Progenitor cell of endocrine pancreas (in vitro differentiated cells): ENCODE data around the gene TRAM2. TPM values are rescaled to one million over a fixed set of nuclear protein-coding genes. Genes with fewer than 3 reads are reported as not detected.

Source experiments
- DNase-seq: peaks from one replicate; pipeline ENCODE4 v3.0.0; 2021; ENCODE audit warnings: low spot score; ENCODE audit not compliant: unreplicated experiment
- H3K27ac Mint-ChIP-seq: 2 replicates; pipeline ENCODE4 v1.8.0; 2021; ENCODE audit warnings: mild to moderate bottlenecking, moderate library complexity, mixed read lengths
- H3K27me3 Mint-ChIP-seq: 2 replicates; pipeline ENCODE4 v1.8.0; 2021; ENCODE audit warnings: mixed read lengths
- H3K36me3 Mint-ChIP-seq: 2 replicates; pipeline ENCODE4 v1.8.0; 2022; ENCODE audit warnings: mixed read lengths; ENCODE audit not compliant: insufficient read depth
- H3K4me1 Mint-ChIP-seq: 2 replicates; pipeline ENCODE4 v1.8.0; 2021; ENCODE audit warnings: low read depth, mixed read lengths
- H3K4me3 Mint-ChIP-seq: 2 replicates; pipeline ENCODE4 v1.8.0; 2021; ENCODE audit warnings: low read depth, mild to moderate bottlenecking, moderate library complexity, mixed read lengths
- H3K9me3 Mint-ChIP-seq: 2 replicates; pipeline ENCODE4 v1.8.0; 2021; ENCODE audit warnings: low read depth, mixed read lengths
- CTCF ChIP-seq: fragments of 200-600 bp; sonication (generic); IDR thresholded peaks from one replicate; pipeline ENCODE4 v1.5.0; 2021; ENCODE audit warnings: antibody characterized with exemption, mild to moderate bottlenecking; ENCODE audit not compliant: unreplicated experiment
- total RNA-seq: library from RNA; stranded (reverse); gene quantifications from 2 replicates; pipeline ENCODE4 v1.2.1, GENCODE V29; 2021

The TRAM2 gene
- total RNA-seq, 1 donor from 2014 or later: 18.6 TPM

- DNase-seq: no peak
- H3K4me1 Mint-ChIP-seq: peaks cover 18% of the 10 kb centered on the region
- no peak for TF ChIP-seq CTCF
- no peak overlapping the region for H3K27ac Mint-ChIP-seq
- H3K9me3 Mint-ChIP-seq: no peaks in the 10 kb centered on the region
- no peaks in the 10 kb centered on the region for H3K27me3 Mint-ChIP-seq
- H3K36me3 Mint-ChIP-seq: no peaks in the 10 kb centered on the region
- no peak overlapping the region for H3K4me3 Mint-ChIP-seq
These were observed 16.4 kb downstream of the TRAM2 start for GRCh38 chr6:52560462-52560861.

GRCh38 chr6:52558266-52559000, 18.4 kb downstream of the TRAM2 start:
- DNase-seq: no peak
- H3K4me3 Mint-ChIP-seq: no peak overlapping the region
- no peaks in the 10 kb centered on the region for H3K27me3 Mint-ChIP-seq
- no peak for TF ChIP-seq CTCF
- H3K4me1 Mint-ChIP-seq: peaks cover 14% of the 10 kb centered on the region
- peak overlapping the region; percentile 30 for H3K27ac Mint-ChIP-seq
- no peaks in the 10 kb centered on the region for H3K36me3 Mint-ChIP-seq
- no peaks in the 10 kb centered on the region for H3K9me3 Mint-ChIP-seq

GRCh38 chr6:52557389-52558265, 19.2 kb downstream of the TRAM2 start:
- H3K27me3 Mint-ChIP-seq: no peaks in the 10 kb centered on the region
- no peak overlapping the region for H3K4me3 Mint-ChIP-seq
- no peak for TF ChIP-seq CTCF
- no peaks in the 10 kb centered on the region for H3K36me3 Mint-ChIP-seq
- no peak overlapping the region for H3K27ac Mint-ChIP-seq
- no peak for DNase-seq
- no peaks in the 10 kb centered on the region for H3K9me3 Mint-ChIP-seq
- peaks cover 16% of the 10 kb centered on the region for H3K4me1 Mint-ChIP-seq

- Mint-ChIP-seq H3K4me3 (no peak overlapping the region), H3K9me3 (no peaks in the 10 kb centered on the region), H3K4me1 (peaks cover 33% of the 10 kb centered on the region), H3K36me3 (no peaks in the 10 kb centered on the region), H3K27me3 (no peaks in the 10 kb centered on the region), H3K27ac (no peak overlapping the region)
- TF ChIP-seq CTCF: no peak
- no peak for DNase-seq
These were observed 21.2 kb downstream of the TRAM2 start for GRCh38 chr6:52555518-52556233.

GRCh38 chr6:52554684-52555280, 22.1 kb downstream of the TRAM2 start:
- Mint-ChIP-seq H3K36me3 (no peaks in the 10 kb centered on the region), H3K4me1 (peaks cover 38% of the 10 kb centered on the region), H3K4me3 (no peak overlapping the region), H3K9me3 (no peaks in the 10 kb centered on the region), H3K27me3 (no peaks in the 10 kb centered on the region), H3K27ac (no peak overlapping the region)
- no peak for DNase-seq
- no peak for TF ChIP-seq CTCF
